HepG2 (cell line): ENCODE results near the gene SH2D3A. TPM values are rescaled to one million over a fixed set of nuclear protein-coding genes. Genes with fewer than 3 reads are reported as not detected.

Source experiments
- ARID2 ChIP-seq: sonication (generic); formaldehyde crosslinking; IDR thresholded peaks from 2 replicates; pipeline ENCODE4 v1.8.1; 2022; ENCODE audit warnings: mild to moderate bottlenecking, missing genetic modification reagents, borderline replicate concordance
- EED ChIP-seq: sonication (generic); formaldehyde crosslinking; IDR thresholded peaks from 2 replicates; pipeline ENCODE4 v1.5.0; 2020; ENCODE audit warnings: mild to moderate bottlenecking, missing genetic modification reagents
- ELF3 ChIP-seq: IDR thresholded peaks from 2 replicates; pipeline ENCODE4 v1.6.1; 2016; ENCODE audit warnings: missing genetic modification reagents, missing compliant biosample characterization
- GLMP ChIP-seq: sonication (generic); formaldehyde crosslinking; IDR thresholded peaks from 2 replicates; pipeline ENCODE4 v1.9.0; 2021; ENCODE audit warnings: missing genetic modification reagents, mild to moderate bottlenecking, borderline replicate concordance
- GTF2F1 ChIP-seq: fragments of 150-350 bp; IDR thresholded peaks from 2 replicates; pipeline ENCODE4 v1.6.1; 2014; ENCODE audit warnings: low read length
- HOXD1 ChIP-seq: sonication (generic); formaldehyde crosslinking; IDR thresholded peaks from 2 replicates; pipeline ENCODE4 v1.5.0; 2020; ENCODE audit warnings: missing genetic modification reagents
- MAFF ChIP-seq: IDR thresholded peaks from 2 replicates; pipeline ENCODE4 v1.6.1; 2011; ENCODE audit warnings: low read depth, low read length, improper control_type of control experiment
- RARG ChIP-seq: sonication (generic); formaldehyde crosslinking; IDR thresholded peaks from 2 replicates; pipeline ENCODE4 v1.4.0; 2020; ENCODE audit warnings: low read depth, mild to moderate bottlenecking, missing genetic modification reagents
- SIN3A ChIP-seq: IDR thresholded peaks from 2 replicates; pipeline ENCODE4 v1.6.1; 2011; ENCODE audit warnings: low read depth, mild to moderate bottlenecking, control low read depth, low read length, borderline replicate concordance
- SIX1 ChIP-seq: sonication (generic); formaldehyde crosslinking; IDR thresholded peaks from 2 replicates; pipeline ENCODE4 v1.4.0; 2020; ENCODE audit warnings: missing genetic modification reagents, borderline replicate concordance
- SP4 ChIP-seq: sonication (generic); formaldehyde crosslinking; IDR thresholded peaks from 2 replicates; pipeline ENCODE4 v1.8.1; 2023; ENCODE audit warnings: mild to moderate bottlenecking, missing genetic modification reagents
- SP5 ChIP-seq: IDR thresholded peaks from 2 replicates; pipeline ENCODE4 v1.6.1; 2016; ENCODE audit warnings: low read depth, borderline replicate concordance
- SRSF1 ChIP-seq: fragments of 200-400 bp; formaldehyde crosslinking; optimal IDR thresholded peaks from 2 replicates; pipeline ENCODE3; 2017; ENCODE audit warnings: mild to moderate bottlenecking, low read depth, low read length, moderate library complexity
- TEAD3 ChIP-seq: optimal IDR thresholded peaks from 2 replicates; pipeline ENCODE3; 2016; ENCODE audit warnings: borderline replicate concordance
- ZFP37 ChIP-seq: sonication (generic); formaldehyde crosslinking; IDR thresholded peaks from 2 replicates; pipeline ENCODE4 v1.4.0; 2020; ENCODE audit warnings: missing genetic modification reagents, borderline replicate concordance
- ZNF121 ChIP-seq: sonication (generic); formaldehyde crosslinking; IDR thresholded peaks from 2 replicates; pipeline ENCODE4 v1.5.0; 2020; ENCODE audit warnings: mild to moderate bottlenecking, missing genetic modification reagents
- ZNF550 ChIP-seq: sonication (generic); formaldehyde crosslinking; IDR thresholded peaks from 2 replicates; pipeline ENCODE4 v1.4.0; 2020; ENCODE audit warnings: mild to moderate bottlenecking, missing genetic modification reagents, borderline replicate concordance
- ZNF572 ChIP-seq: sonication (generic); formaldehyde crosslinking; IDR thresholded peaks from 2 replicates; pipeline ENCODE4 v1.5.1; 2020; ENCODE audit warnings: mild to moderate bottlenecking, missing genetic modification reagents
- ZNF782 ChIP-seq: sonication (generic); formaldehyde crosslinking; IDR thresholded peaks from 2 replicates; pipeline ENCODE4 v1.4.0; 2020; ENCODE audit warnings: missing genetic modification reagents, mild to moderate bottlenecking, borderline replicate concordance
- polyA plus RNA-seq, 8 experiments: library from polyadenylated mRNA; depleted of rRNA in 3 of 8; stranded (reverse) in 7 of 8; unstranded in 1 of 8; fragments of >200 nt; fragmentation: Illumina TruSeq in 4 of 8; extraction: Trizol in 4 of 8; gene quantifications; 2 replicates each; pipeline versions ENCODE4 v1.2.1 to v1.2.3, GENCODE V29; 2011 to 2016; ENCODE audit warnings: low read depth in 4 of 8, missing spikeins in 1 of 8, mixed read lengths in 1 of 8; ENCODE audit not compliant: insufficient read depth in 1 of 8
- total RNA-seq, 5 experiments: library from RNA; depleted of rRNA; stranded (reverse); fragments of >200 nt; fragmentation: Illumina TruSeq; extraction: Trizol; gene quantifications; 2 replicates each; pipeline ENCODE4 v1.2.3, GENCODE V29; 2016; ENCODE audit warnings: low read depth in 1 of 5
- TF ChIP-seq, protein P1 (sequence below): IDR thresholded peaks from 2 replicates; pipeline ENCODE4 v1.6.1; 2018; ENCODE audit warnings: missing genetic modification reagents, mild to moderate bottlenecking, missing compliant biosample characterization
- TF ChIP-seq, protein P2 (sequence below): sonication (generic); formaldehyde crosslinking; IDR thresholded peaks from 2 replicates; pipeline ENCODE4 v1.8.0; 2022; ENCODE audit warnings: missing genetic modification reagents, mild to moderate bottlenecking, borderline replicate concordance
- TF ChIP-seq, protein P3 (sequence below): sonication (generic); formaldehyde crosslinking; IDR thresholded peaks from 2 replicates; pipeline ENCODE4 v1.4.0; 2020; ENCODE audit warnings: missing genetic modification reagents, mild to moderate bottlenecking, borderline replicate concordance

SH2D3A gene
- total and polyA plus RNA-seq, 2 of the 13 experiments (the other 11 are each of a cell fraction or from before 2014, with no cell fraction given): 1.0 to 2.2 TPM

- TF ChIP-seq, protein P1, sequence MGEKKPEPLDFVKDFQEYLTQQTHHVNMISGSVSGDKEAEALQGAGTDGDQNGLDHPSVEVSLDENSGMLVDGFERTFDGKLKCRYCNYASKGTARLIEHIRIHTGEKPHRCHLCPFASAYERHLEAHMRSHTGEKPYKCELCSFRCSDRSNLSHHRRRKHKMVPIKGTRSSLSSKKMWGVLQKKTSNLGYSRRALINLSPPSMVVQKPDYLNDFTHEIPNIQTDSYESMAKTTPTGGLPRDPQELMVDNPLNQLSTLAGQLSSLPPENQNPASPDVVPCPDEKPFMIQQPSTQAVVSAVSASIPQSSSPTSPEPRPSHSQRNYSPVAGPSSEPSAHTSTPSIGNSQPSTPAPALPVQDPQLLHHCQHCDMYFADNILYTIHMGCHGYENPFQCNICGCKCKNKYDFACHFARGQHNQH (CRISPR knock-in tag): 0 out of 2 replicates have a peak, but pooled peaks have one; percentile 30
- TF ChIP-seq ZNF550 (no peak), ZNF121 (CRISPR knock-in tag) (no peak), GTF2F1 (no peak), SRSF1 (peak; percentile 63), SP4 (CRISPR knock-in tag) (0 out of 2 replicates have a peak, but pooled peaks have one; percentile 41), HOXD1 (CRISPR knock-in tag) (no peak), TEAD3 (peak; percentile 30), ZNF572 (CRISPR knock-in tag) (no peak), SIN3A (no peak), ZNF782 (CRISPR knock-in tag) (no peak), SP5 (CRISPR knock-in tag) (peak; percentile 10; the same call in 1 of the 2 replicates), ELF3 (CRISPR knock-in tag) (no peak), EED (CRISPR knock-in tag) (no peak), ARID2 (CRISPR knock-in tag) (peak; percentile 56; the same call in 1 of the 2 replicates), ZFP37 (CRISPR knock-in tag) (no peak), SIX1 (CRISPR knock-in tag) (no peak), GLMP (no peak), MAFF (no peak), RARG (no peak)
- TF ChIP-seq, protein P2, sequence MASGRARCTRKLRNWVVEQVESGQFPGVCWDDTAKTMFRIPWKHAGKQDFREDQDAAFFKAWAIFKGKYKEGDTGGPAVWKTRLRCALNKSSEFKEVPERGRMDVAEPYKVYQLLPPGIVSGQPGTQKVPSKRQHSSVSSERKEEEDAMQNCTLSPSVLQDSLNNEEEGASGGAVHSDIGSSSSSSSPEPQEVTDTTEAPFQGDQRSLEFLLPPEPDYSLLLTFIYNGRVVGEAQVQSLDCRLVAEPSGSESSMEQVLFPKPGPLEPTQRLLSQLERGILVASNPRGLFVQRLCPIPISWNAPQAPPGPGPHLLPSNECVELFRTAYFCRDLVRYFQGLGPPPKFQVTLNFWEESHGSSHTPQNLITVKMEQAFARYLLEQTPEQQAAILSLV: no peak
- TF ChIP-seq, protein P3, sequence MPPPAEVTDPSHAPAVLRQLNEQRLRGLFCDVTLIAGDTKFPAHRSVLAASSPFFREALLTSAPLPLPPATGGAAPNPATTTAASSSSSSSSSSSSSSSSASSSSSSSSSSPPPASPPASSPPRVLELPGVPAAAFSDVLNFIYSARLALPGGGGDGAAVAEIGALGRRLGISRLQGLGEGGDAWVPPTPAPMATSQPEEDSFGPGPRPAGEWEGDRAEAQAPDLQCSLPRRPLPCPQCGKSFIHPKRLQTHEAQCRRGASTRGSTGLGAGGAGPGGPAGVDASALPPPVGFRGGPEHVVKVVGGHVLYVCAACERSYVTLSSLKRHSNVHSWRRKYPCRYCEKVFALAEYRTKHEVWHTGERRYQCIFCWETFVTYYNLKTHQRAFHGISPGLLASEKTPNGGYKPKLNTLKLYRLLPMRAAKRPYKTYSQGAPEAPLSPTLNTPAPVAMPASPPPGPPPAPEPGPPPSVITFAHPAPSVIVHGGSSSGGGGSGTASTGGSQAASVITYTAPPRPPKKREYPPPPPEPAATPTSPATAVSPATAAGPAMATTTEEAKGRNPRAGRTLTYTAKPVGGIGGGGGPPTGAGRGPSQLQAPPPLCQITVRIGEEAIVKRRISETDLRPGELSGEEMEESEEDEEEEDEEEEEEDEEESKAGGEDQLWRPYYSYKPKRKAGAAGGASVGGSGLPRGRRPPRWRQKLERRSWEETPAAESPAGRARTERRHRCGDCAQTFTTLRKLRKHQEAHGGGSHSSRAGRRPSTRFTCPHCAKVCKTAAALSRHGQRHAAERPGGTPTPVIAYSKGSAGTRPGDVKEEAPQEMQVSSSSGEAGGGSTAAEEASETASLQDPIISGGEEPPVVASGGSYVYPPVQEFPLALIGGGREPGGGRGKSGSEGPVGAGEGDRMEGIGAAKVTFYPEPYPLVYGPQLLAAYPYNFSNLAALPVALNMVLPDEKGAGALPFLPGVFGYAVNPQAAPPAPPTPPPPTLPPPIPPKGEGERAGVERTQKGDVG (CRISPR knock-in tag): no peak
These were observed 26.5 kb downstream of the SH2D3A start (continued) for GRCh38 chr19:6740589-6741343.
